ENCODE data around the gene PLD1.

The PLD1 gene

DNA sequence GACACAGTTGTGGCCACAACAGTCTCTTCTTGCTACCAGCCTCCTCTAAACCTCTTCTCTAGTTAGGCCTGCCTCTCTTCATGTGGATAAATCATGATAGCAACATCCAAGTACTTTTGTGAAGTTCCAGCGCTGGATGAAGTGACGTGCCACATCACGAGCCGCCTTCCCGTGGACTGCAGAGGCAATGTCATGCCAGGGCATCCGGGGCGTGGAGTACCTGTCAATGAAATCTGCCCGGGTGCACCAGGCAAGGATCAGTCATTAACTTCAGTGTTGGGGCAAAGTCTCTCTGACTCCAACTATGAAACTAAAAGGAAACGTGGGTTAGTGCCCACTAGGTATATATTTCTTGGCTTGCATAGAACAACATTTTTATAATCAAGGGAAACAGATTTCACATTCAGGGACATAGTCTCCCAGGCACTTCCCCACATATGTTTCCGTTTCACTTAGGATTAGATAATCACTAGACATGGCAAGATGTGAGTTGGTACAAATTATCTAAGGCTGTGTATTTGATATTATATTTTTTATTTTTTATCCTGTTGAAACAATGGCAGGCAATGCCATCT lies 133.6 kb downstream of the PLD1 start:
- no peaks in the 10 kb centered on the region for H3K9me3 ChIP-seq (ENCODE audit: control insufficient read depth, insufficient read depth, low read length)
- TF ChIP-seq, protein P1, sequence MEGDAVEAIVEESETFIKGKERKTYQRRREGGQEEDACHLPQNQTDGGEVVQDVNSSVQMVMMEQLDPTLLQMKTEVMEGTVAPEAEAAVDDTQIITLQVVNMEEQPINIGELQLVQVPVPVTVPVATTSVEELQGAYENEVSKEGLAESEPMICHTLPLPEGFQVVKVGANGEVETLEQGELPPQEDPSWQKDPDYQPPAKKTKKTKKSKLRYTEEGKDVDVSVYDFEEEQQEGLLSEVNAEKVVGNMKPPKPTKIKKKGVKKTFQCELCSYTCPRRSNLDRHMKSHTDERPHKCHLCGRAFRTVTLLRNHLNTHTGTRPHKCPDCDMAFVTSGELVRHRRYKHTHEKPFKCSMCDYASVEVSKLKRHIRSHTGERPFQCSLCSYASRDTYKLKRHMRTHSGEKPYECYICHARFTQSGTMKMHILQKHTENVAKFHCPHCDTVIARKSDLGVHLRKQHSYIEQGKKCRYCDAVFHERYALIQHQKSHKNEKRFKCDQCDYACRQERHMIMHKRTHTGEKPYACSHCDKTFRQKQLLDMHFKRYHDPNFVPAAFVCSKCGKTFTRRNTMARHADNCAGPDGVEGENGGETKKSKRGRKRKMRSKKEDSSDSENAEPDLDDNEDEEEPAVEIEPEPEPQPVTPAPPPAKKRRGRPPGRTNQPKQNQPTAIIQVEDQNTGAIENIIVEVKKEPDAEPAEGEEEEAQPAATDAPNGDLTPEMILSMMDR (IDR thresholded peaks at IDR 0.05; ENCODE audit: low read depth, low read length, poor library complexity, severe bottlenecking) = no peak
- TF ChIP-seq EZH2phosphoT487 (IDR thresholded peaks at IDR 0.05; ENCODE audit: borderline replicate concordance, low read length) = no peak
- H3K4me1 ChIP-seq (ENCODE audit: control insufficient read depth, low read length) = no peaks in the 10 kb centered on the region
- H3K27me3 ChIP-seq (ENCODE audit: control insufficient read depth, low read length) = peaks cover 3% of the 10 kb centered on the region; the same call in 1 of the 2 replicates
- H3K27ac ChIP-seq (ENCODE audit: low read depth, low read length) = no peak overlapping the region
- H4K20me1 ChIP-seq (ENCODE audit: control insufficient read depth, insufficient read depth, low read depth, low read length) = no peaks in the 10 kb centered on the region
- H3K79me2 ChIP-seq (ENCODE audit: control insufficient read depth, low read length) = no peaks in the 10 kb centered on the region
- H3K9me2 ChIP-seq (replicated peaks; ENCODE audit: control insufficient read depth, low read length) = no peaks in the 10 kb centered on the region
- no peaks in the 10 kb centered on the region for H3F3A ChIP-seq (ENCODE audit: control insufficient read depth, insufficient read depth)
- H3K36me3 ChIP-seq (ENCODE audit: control insufficient read depth, low read length) = no peaks in the 10 kb centered on the region
- no peak overlapping the region for H3K4me2 ChIP-seq (ENCODE audit: low read length)
- H3K4me3 ChIP-seq (ENCODE audit: low read length) = no peak overlapping the region

DNA sequence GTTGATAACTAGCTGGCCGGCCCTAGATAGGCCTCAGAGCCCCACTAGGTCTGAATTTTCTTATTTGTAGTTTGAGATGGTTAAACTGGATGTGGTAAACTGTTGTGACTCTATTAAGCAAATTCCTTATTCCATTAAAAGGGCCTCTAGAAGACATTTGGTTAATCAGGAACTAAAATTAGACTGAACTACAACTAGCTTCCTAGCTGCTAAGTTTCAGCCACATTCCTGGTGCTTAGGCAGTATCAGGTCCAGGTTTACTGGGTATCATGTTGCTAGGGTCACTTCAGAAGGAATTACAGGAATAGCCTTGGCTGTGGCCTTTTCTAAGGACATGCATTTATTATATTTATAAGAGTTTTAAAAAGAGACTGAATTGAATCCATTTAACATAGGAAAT lies 136.3 kb downstream of the PLD1 start:
- Histone ChIP-seq H3K4me3 (ENCODE audit: low read length) (no peak overlapping the region), H3K4me1 (ENCODE audit: control insufficient read depth, low read length) (no peaks in the 10 kb centered on the region), H3K36me3 (ENCODE audit: control insufficient read depth, low read length) (no peaks in the 10 kb centered on the region), H3K9me3 (ENCODE audit: control insufficient read depth, insufficient read depth, low read length) (no peaks in the 10 kb centered on the region), H3F3A (ENCODE audit: control insufficient read depth, insufficient read depth) (no peaks in the 10 kb centered on the region), H3K27ac (ENCODE audit: low read depth, low read length) (no peak overlapping the region), H3K27me3 (ENCODE audit: control insufficient read depth, low read length) (no peaks in the 10 kb centered on the region), H3K9me2 (replicated peaks; ENCODE audit: control insufficient read depth, low read length) (no peaks in the 10 kb centered on the region), H4K20me1 (ENCODE audit: control insufficient read depth, insufficient read depth, low read depth, low read length) (no peaks in the 10 kb centered on the region), H3K4me2 (ENCODE audit: low read length) (no peak overlapping the region), H3K79me2 (ENCODE audit: control insufficient read depth, low read length) (no peaks in the 10 kb centered on the region)
- TF ChIP-seq, protein P1 (IDR thresholded peaks at IDR 0.05; ENCODE audit: low read depth, low read length, poor library complexity, severe bottlenecking) = no peak
- no peak for TF ChIP-seq EZH2phosphoT487 (IDR thresholded peaks at IDR 0.05; ENCODE audit: borderline replicate concordance, low read length)

DNA sequence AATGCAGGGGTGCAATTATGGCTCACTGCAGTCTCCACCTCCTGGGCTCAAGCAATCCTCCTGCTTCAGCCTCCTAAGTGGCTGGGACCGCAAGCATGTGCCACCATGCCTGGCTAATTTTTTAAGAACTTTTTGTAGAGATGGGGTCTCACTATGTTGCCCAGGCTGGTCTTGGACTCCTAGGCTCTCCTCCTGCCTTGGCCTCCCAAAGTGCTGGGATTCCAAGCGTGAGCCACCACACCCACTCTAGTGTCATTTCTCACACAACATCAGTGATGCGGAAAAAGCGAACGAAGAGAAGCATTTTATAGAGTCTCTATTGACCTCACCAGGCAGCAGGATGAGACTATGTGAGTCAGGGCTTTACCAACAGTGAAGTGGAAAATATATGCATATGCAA lies 137.7 kb downstream of the PLD1 start:
- H3K4me1 ChIP-seq (ENCODE audit: control insufficient read depth, low read length) = no peaks in the 10 kb centered on the region
- no peaks in the 10 kb centered on the region for H4K20me1 ChIP-seq (ENCODE audit: control insufficient read depth, insufficient read depth, low read depth, low read length)
- H3K27ac ChIP-seq (ENCODE audit: low read depth, low read length) = no peak overlapping the region
- H3K36me3 ChIP-seq (ENCODE audit: control insufficient read depth, low read length) = no peaks in the 10 kb centered on the region
- no peaks in the 10 kb centered on the region for H3F3A ChIP-seq (ENCODE audit: control insufficient read depth, insufficient read depth)
- H3K27me3 ChIP-seq (ENCODE audit: control insufficient read depth, low read length) = no peaks in the 10 kb centered on the region
- H3K79me2 ChIP-seq (ENCODE audit: control insufficient read depth, low read length) = no peaks in the 10 kb centered on the region
- no peak for TF ChIP-seq EZH2phosphoT487 (IDR thresholded peaks at IDR 0.05; ENCODE audit: borderline replicate concordance, low read length)
- TF ChIP-seq, protein P1 (IDR thresholded peaks at IDR 0.05; ENCODE audit: low read depth, low read length, poor library complexity, severe bottlenecking) = no peak
- no peak overlapping the region for H3K4me3 ChIP-seq (ENCODE audit: low read length)
- H3K9me2 ChIP-seq (replicated peaks; ENCODE audit: control insufficient read depth, low read length) = no peaks in the 10 kb centered on the region
- no peak overlapping the region for H3K4me2 ChIP-seq (ENCODE audit: low read length)
- no peaks in the 10 kb centered on the region for H3K9me3 ChIP-seq (ENCODE audit: control insufficient read depth, insufficient read depth, low read length)
